Endothelial cell of umbilical vein (primary cell): ENCODE measurements around the gene TBX4. TPM values are rescaled to one million over a fixed set of nuclear protein-coding genes. Genes with fewer than 3 reads are reported as not detected.

Experiments
- BruUV-seq: library from RNA; stranded (reverse); fragments of 400-500 nt; replicated peaks from 2 replicates; lab custom pipeline; 2021; lab: Mats Ljungman, UMichigan
- CTCF ChIA-PET: fragments of 300-600, 350-600 bp; sonication (Branson Sonifier 250); formaldehyde crosslinking; loops from one replicate; lab custom pipeline; 2021; ENCODE audit warnings: antibody characterized with exemption, inconsistent platforms; lab: Charles Lee
- POLR2A ChIA-PET: fragments of 300-600, 350-600 bp; sonication (Branson Sonifier 250); formaldehyde crosslinking; loops from one replicate; lab custom pipeline; 2021; ENCODE audit warnings: antibody characterized with exemption, inconsistent platforms; lab: Charles Lee
- DNase-seq: peaks from one replicate; pipeline ENCODE4 v3.0.0-alpha.2; 2011; ENCODE audit warnings: low read depth, low spot score
- FAIRE-seq: peaks from 2 replicates; lab custom pipeline; 2011; peaks lifted over from hg19 to GRCh38; lab: Jason Lieb, UNC
- H2AFZ ChIP-seq: 2 replicates; pipeline ENCODE4 v1.6.0; 2012; ENCODE audit warnings: low read depth, low read length, control low read depth, inconsistent platforms
- H3K27ac ChIP-seq: 2 replicates; pipeline ENCODE4 v1.5.1; 2011; ENCODE audit warnings: low read depth, mild to moderate bottlenecking, control low read depth, low read length, moderate library complexity; ENCODE audit not compliant: insufficient read depth
- H3K27me3 ChIP-seq, 2 experiments: 2 replicates each; pipeline versions ENCODE4 v1.6.0 to v1.6.1; 2011; ENCODE audit warnings: low read length in 2 of 2, mixed read lengths in 1 of 2; ENCODE audit not compliant: control insufficient read depth in 2 of 2, insufficient read depth in 2 of 2
- H3K36me3 ChIP-seq, 2 experiments: 2 replicates in 1 of 2; 3 replicates in 1 of 2; pipeline ENCODE4 v1.5.1; 2011; ENCODE audit warnings: low read length in 2 of 2, mild to moderate bottlenecking in 1 of 2, moderate library complexity in 1 of 2; ENCODE audit not compliant: control insufficient read depth in 2 of 2, insufficient read depth in 2 of 2; ENCODE audit errors: extremely low read depth in 1 of 2
- H3K4me1 ChIP-seq: 3 replicates; pipeline ENCODE4 v1.5.1; 2011; ENCODE audit warnings: mild to moderate bottlenecking, low read length; ENCODE audit not compliant: control insufficient read depth, insufficient read depth; ENCODE audit errors: extremely low read depth
- H3K4me2 ChIP-seq: 2 replicates; pipeline ENCODE4 v1.6.1; 2011; ENCODE audit warnings: low read length, control low read depth, mixed read lengths; ENCODE audit not compliant: insufficient read depth
- H3K4me3 ChIP-seq, 3 experiments: fragments of 200-600 bp in 1 of 3; sonication (generic), shearing (Covaris generic) in 1 of 3; replicated peaks in 1 of 3; 2 replicates each; pipeline ENCODE4 v1.5.1; 2011 to 2016; ENCODE audit warnings: control low read depth in 3 of 3, low read length in 3 of 3, mild to moderate bottlenecking in 2 of 3, inconsistent platforms in 1 of 3, low read depth in 1 of 3, moderate library complexity in 1 of 3; ENCODE audit not compliant: insufficient read depth in 1 of 3
- H3K79me2 ChIP-seq: 2 replicates; pipeline ENCODE4 v1.6.0; 2012; ENCODE audit warnings: low read length, inconsistent platforms; ENCODE audit not compliant: control insufficient read depth, insufficient read depth
- H3K9ac ChIP-seq: replicated peaks from 2 replicates; pipeline ENCODE3; 2011; ENCODE audit warnings: low read length, control low read depth; ENCODE audit not compliant: insufficient read depth; ENCODE audit errors: extremely low read depth
- H3K9me1 ChIP-seq: replicated peaks from 3 replicates; pipeline ENCODE4 v1.6.0; 2011; ENCODE audit warnings: mild to moderate bottlenecking, low read length; ENCODE audit not compliant: control insufficient read depth, insufficient read depth; ENCODE audit errors: extremely low read depth
- H3K9me3 ChIP-seq: replicated peaks from 2 replicates; pipeline ENCODE4 v1.5.1; 2012; ENCODE audit warnings: low read length, inconsistent platforms; ENCODE audit not compliant: control insufficient read depth, insufficient read depth
- H4K20me1 ChIP-seq: replicated peaks from 2 replicates; pipeline ENCODE3; 2011; ENCODE audit warnings: mild to moderate bottlenecking, low read length; ENCODE audit not compliant: control insufficient read depth, insufficient read depth; ENCODE audit errors: extremely low read depth
- CTCF ChIP-seq, 2 donors: IDR thresholded peaks; 1 replicate in 1 of 2; 2 replicates in 1 of 2; pipeline ENCODE4 v1.5.1; 2011; ENCODE audit warnings: low read length in 2 of 2, mild to moderate bottlenecking in 2 of 2, moderate library complexity in 2 of 2, control low read depth in 1 of 2, inconsistent platforms in 1 of 2, low read depth in 1 of 2; ENCODE audit not compliant: insufficient read depth in 1 of 2; ENCODE audit errors: extremely low read depth in 1 of 2
- EZH2 ChIP-seq: IDR thresholded peaks from 2 replicates; pipeline ENCODE4 v1.6.1; 2012; ENCODE audit warnings: borderline replicate concordance, low read depth, mild to moderate bottlenecking, moderate library complexity, low read length, inconsistent platforms; ENCODE audit not compliant: severe bottlenecking
- FOS ChIP-seq: IDR thresholded peaks from 2 replicates; pipeline ENCODE4 v1.6.1; 2011; ENCODE audit warnings: mild to moderate bottlenecking, low read length, moderate library complexity, borderline replicate concordance; ENCODE audit not compliant: insufficient read depth
- GATA2 ChIP-seq: IDR thresholded peaks from 2 replicates; pipeline ENCODE4 v1.7.0; 2011; ENCODE audit warnings: low read depth, mild to moderate bottlenecking, moderate library complexity, mixed read lengths, low read length; ENCODE audit not compliant: insufficient read length, insufficient read depth
- JUN ChIP-seq: IDR thresholded peaks from 2 replicates; pipeline ENCODE4 v1.6.1; 2011; ENCODE audit warnings: borderline replicate concordance, low read depth; ENCODE audit not compliant: insufficient read length, insufficient read depth
- MAX ChIP-seq: IDR thresholded peaks from 2 replicates; pipeline ENCODE4 v1.6.1; 2011; ENCODE audit not compliant: insufficient read depth, insufficient read length
- MYC ChIP-seq: IDR thresholded peaks from one replicate; pipeline ENCODE4 v1.6.1; 2011; ENCODE audit warnings: mild to moderate bottlenecking, low read depth, low read length
- POLR2A ChIP-seq: IDR thresholded peaks from 2 replicates; pipeline ENCODE4 v1.6.1; 2012; ENCODE audit warnings: low read depth, mild to moderate bottlenecking, control low read depth, low read length
- POLR2AphosphoS5 ChIP-seq: IDR thresholded peaks from 2 replicates; pipeline ENCODE4 v1.6.1; 2012; ENCODE audit warnings: low read depth, mild to moderate bottlenecking, control low read depth, low read length, moderate library complexity; ENCODE audit not compliant: insufficient read depth
- dilution Hi-C: fragments of 300-500 bp; cut with MboI; formaldehyde crosslinking; loops from one replicate; pipeline ENCODE4 v1.15.0; 2019; ENCODE audit warnings: low sequenced_read_pairs; ENCODE audit not compliant: extremely low pct_ligation_motif_present
- intact Hi-C: fragments of 100-400 bp; cut with micrococcal nuclease; formaldehyde crosslinking; loops from one replicate; pipeline ENCODE4 v1.10.0; 2022
- polyA plus RNA-seq, 4 experiments: library from polyadenylated mRNA; depleted of rRNA in 3 of 4; stranded (reverse) in 3 of 4; unstranded in 1 of 4; fragments of >200 nt; gene quantifications; 2 replicates each; pipeline versions ENCODE4 v1.2.1 to v1.2.3, GENCODE V29; 2011 to 2012; ENCODE audit warnings: missing spikeins in 1 of 4
- total RNA-seq: library from RNA; stranded (reverse); gene quantifications from 2 replicates; pipeline ENCODE4 v1.2.3, GENCODE V29; 2021

Gene TBX4
- total and polyA plus RNA-seq, 2 donors (not counting 3 experiments of a cell fraction or from before 2014, with no cell fraction given): not detected

- Histone ChIP-seq H3K27me3 (peaks cover 10% of the 10 kb centered on the region in 2 experiments), H3K27ac (no peak overlapping the region), H4K20me1 (no peaks in the 10 kb centered on the region), H3K4me3 (no peak overlapping the region), H3K79me2 (no peaks in the 10 kb centered on the region), H3K9me1 (no peaks in the 10 kb centered on the region), H3K4me2 (no peak overlapping the region), H3K9ac (no peak overlapping the region), H3K4me1 (no peaks in the 10 kb centered on the region), H2AFZ (no peak overlapping the region), H3K9me3 (no peaks in the 10 kb centered on the region), H3K36me3 (no peaks in the 10 kb centered on the region)
- DNase-seq (no peak), FAIRE-seq (no peak)
- no TSS peak for BruUV-seq
- dilution Hi-C loops (no loop called here), intact Hi-C loops (no loop called here)
- ChIA-PET CTCF (no interaction called here), POLR2A (interaction anchor here (0.7 kb wide), 1 partner anchor 713 kb away, joined by 3 read pairs; no protein-coding TSS in a partner anchor)
- TF ChIP-seq POLR2A (no peak), CTCF (IDR thresholded peaks at IDR 0.05; ENCODE audit: extremely low read depth in 1 of 2, insufficient read depth in 1 of 2, low read depth in 1 of 2, low read length in 2 of 2) (no peak), GATA2 (no peak), MAX (no peak), JUN (no peak), MYC (no peak), FOS (no peak), EZH2 (no peak), POLR2AphosphoS5 (no peak)
Observed at GRCh38 chr17:61436273-61436672, 15.9 kb upstream of the TBX4 start.
